Panc1 (cell line): Measurements from ENCODE around the gene SLC6A12. TPM values are rescaled to one million over a fixed set of nuclear protein-coding genes. Genes with fewer than 3 reads are reported as not detected.

Source experiments
- ATAC-seq: fragments of 200-7000 bp; cut with Tn5 transposase; 2 replicates; pipeline ENCODE4 v1.9.1; 2020; ENCODE audit warnings: mild to moderate bottlenecking, moderate library complexity
- BruUV-seq: library from RNA; stranded (reverse); fragments of 400-500 nt; replicated peaks from 2 replicates; lab custom pipeline; 2021; lab: Mats Ljungman, UMichigan
- CTCF ChIA-PET: fragments of 300-600 bp; sonication (Branson Sonifier 250); formaldehyde crosslinking; loops from one replicate; lab custom pipeline; 2022; ENCODE audit warnings: antibody characterized with exemption; lab: Charles Lee
- POLR2A ChIA-PET: fragments of 300-600 bp; sonication (Branson Sonifier 250); formaldehyde crosslinking; loops from one replicate; lab custom pipeline; 2022; ENCODE audit warnings: antibody characterized with exemption; lab: Charles Lee
- DNase-seq: peaks from one replicate; pipeline ENCODE4 v3.0.0-alpha.2; 2010; ENCODE audit warnings: low read depth, low spot score
- H3K27ac ChIP-seq: 2 replicates; pipeline ENCODE4 v1.5.1; 2011; ENCODE audit warnings: mild to moderate bottlenecking, low read length, inconsistent platforms
- H3K27me3 ChIP-seq: fragments of 200-500 bp; sonication (Bioruptor generic); 2 replicates; pipeline ENCODE4 v1.6.0; 2014; ENCODE audit warnings: low read length, inconsistent platforms; ENCODE audit not compliant: control insufficient read depth, insufficient read depth
- H3K36me3 ChIP-seq: fragments of 200-500 bp; sonication (Bioruptor generic); 2 replicates; pipeline ENCODE4 v1.5.1; 2014; ENCODE audit warnings: inconsistent platforms, mild to moderate bottlenecking, low read length, moderate library complexity; ENCODE audit not compliant: control insufficient read depth, insufficient read depth
- H3K4me1 ChIP-seq: 2 replicates; pipeline ENCODE4 v1.5.1; 2011; ENCODE audit warnings: inconsistent platforms, mild to moderate bottlenecking, low read length, moderate library complexity; ENCODE audit not compliant: control insufficient read depth, insufficient read depth
- H3K4me3 ChIP-seq, 2 experiments: 2 replicates each; pipeline ENCODE4 v1.5.1; 2011 to 2012; ENCODE audit warnings: low read depth in 2 of 2, low read length in 2 of 2, mild to moderate bottlenecking in 2 of 2, inconsistent platforms in 1 of 2, moderate library complexity in 1 of 2
- H3K9me3 ChIP-seq: fragments of 200-500 bp; sonication (Bioruptor generic); 2 replicates; pipeline ENCODE4 v1.5.1; 2014; ENCODE audit warnings: low read depth, mild to moderate bottlenecking, inconsistent platforms, low read length, moderate library complexity; ENCODE audit not compliant: control insufficient read depth, insufficient read depth
- POLR2AphosphoS5 ChIP-seq: IDR thresholded peaks from 2 replicates; pipeline ENCODE4 v1.6.1; 2012; ENCODE audit warnings: mild to moderate bottlenecking, low read depth, low read length, moderate library complexity
- REST ChIP-seq, 2 experiments: IDR thresholded peaks; 2 replicates each; pipeline ENCODE4 v1.6.1; 2011 to 2012; ENCODE audit warnings: low read depth in 2 of 2, control low read depth in 1 of 2, low read length in 1 of 2, mild to moderate bottlenecking in 1 of 2, moderate library complexity in 1 of 2; ENCODE audit not compliant: insufficient read depth in 1 of 2
- SIN3A ChIP-seq: IDR thresholded peaks from 2 replicates; pipeline ENCODE4 v1.6.1; 2012; ENCODE audit warnings: low read depth, mild to moderate bottlenecking, low read length, moderate library complexity, borderline replicate concordance; ENCODE audit not compliant: insufficient read depth
- TCF7L2 ChIP-seq: IDR thresholded peaks from 2 replicates; pipeline ENCODE4 v1.6.1; 2011; ENCODE audit warnings: mild to moderate bottlenecking, low read depth, low read length, inconsistent platforms
- in situ Hi-C: cut with HindIII; loops from 2 replicates; pipeline ENCODE4 v1.10.0; 2016; ENCODE audit warnings: low sequenced_read_pairs, low pct_unique_long_range_greater_than_20kb
- intact Hi-C: fragments of 100-400 bp; cut with micrococcal nuclease; formaldehyde crosslinking; loops from one replicate; pipeline ENCODE4 v1.10.0; 2022; ENCODE audit not compliant: unreplicated experiment
- total RNA-seq: library from RNA; stranded (reverse); gene quantifications from one replicate; pipeline ENCODE4 v1.2.1, GENCODE V29; 2021; ENCODE audit not compliant: unreplicated experiment
- TF ChIP-seq, protein P1 (sequence below): fragments of 450-650 bp; IDR thresholded peaks from 2 replicates; pipeline ENCODE4 v1.5.1; 2017; ENCODE audit warnings: mild to moderate bottlenecking

Gene SLC6A12
- total RNA-seq, 1 experiment from 2014 or later, result 1.0 TPM

- ATAC-seq, result no peak
- Histone ChIP-seq H3K4me1 (no peaks in the 10 kb centered on the region; the same call in 1 of the 2 replicates), H3K27ac (no peak overlapping the region), H3K27me3 (no peaks in the 10 kb centered on the region), H3K36me3 (no peaks in the 10 kb centered on the region), H3K4me3 (no peak overlapping the region), H3K9me3 (no peaks in the 10 kb centered on the region)
- intact Hi-C loops, result no loop called here
- in situ Hi-C loops, result no loop called here
- ChIA-PET CTCF (no interaction called here), POLR2A (no interaction called here)
- no peak for TF ChIP-seq SIN3A
- TF ChIP-seq, protein P1, sequence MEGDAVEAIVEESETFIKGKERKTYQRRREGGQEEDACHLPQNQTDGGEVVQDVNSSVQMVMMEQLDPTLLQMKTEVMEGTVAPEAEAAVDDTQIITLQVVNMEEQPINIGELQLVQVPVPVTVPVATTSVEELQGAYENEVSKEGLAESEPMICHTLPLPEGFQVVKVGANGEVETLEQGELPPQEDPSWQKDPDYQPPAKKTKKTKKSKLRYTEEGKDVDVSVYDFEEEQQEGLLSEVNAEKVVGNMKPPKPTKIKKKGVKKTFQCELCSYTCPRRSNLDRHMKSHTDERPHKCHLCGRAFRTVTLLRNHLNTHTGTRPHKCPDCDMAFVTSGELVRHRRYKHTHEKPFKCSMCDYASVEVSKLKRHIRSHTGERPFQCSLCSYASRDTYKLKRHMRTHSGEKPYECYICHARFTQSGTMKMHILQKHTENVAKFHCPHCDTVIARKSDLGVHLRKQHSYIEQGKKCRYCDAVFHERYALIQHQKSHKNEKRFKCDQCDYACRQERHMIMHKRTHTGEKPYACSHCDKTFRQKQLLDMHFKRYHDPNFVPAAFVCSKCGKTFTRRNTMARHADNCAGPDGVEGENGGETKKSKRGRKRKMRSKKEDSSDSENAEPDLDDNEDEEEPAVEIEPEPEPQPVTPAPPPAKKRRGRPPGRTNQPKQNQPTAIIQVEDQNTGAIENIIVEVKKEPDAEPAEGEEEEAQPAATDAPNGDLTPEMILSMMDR, result no peak
- TF ChIP-seq POLR2AphosphoS5, result no peak
- no peak for TF ChIP-seq TCF7L2
- TF ChIP-seq REST (IDR thresholded peaks at IDR 0.05; ENCODE audit: insufficient read depth in 1 of 2, low read depth in 2 of 2, low read length in 1 of 2), result no peak
- no TSS peak for BruUV-seq
- DNase-seq, result no peak
Measured at GRCh38 chr12:181921-182320, 32.0 kb downstream of the SLC6A12 start.

- DNase-seq, result no peak
- H3K9me3 ChIP-seq, result no peaks in the 10 kb centered on the region
- H3K27ac ChIP-seq, result no peak overlapping the region
- no peaks in the 10 kb centered on the region for H3K27me3 ChIP-seq
- TF ChIP-seq, protein P1, result no peak
- TF ChIP-seq REST (IDR thresholded peaks at IDR 0.05; ENCODE audit: insufficient read depth in 1 of 2, low read depth in 2 of 2, low read length in 1 of 2) (no peak), POLR2AphosphoS5 (no peak), TCF7L2 (no peak), SIN3A (no peak)
- intact Hi-C loops, result no loop called here
- H3K4me3 ChIP-seq, result no peak overlapping the region
- BruUV-seq, result no TSS peak
- in situ Hi-C loops, result no loop called here
- H3K36me3 ChIP-seq, result no peaks in the 10 kb centered on the region
- no peaks in the 10 kb centered on the region; the same call in 1 of the 2 replicates for H3K4me1 ChIP-seq
- ChIA-PET CTCF (no interaction called here), POLR2A (no interaction called here)
- no peak for ATAC-seq
Measured at GRCh38 chr12:180445-180844, 33.5 kb downstream of the SLC6A12 start.
